ENCODE results near the gene SLC35B1. TPM values are rescaled to one million over a fixed set of nuclear protein-coding genes. Genes with fewer than 3 reads are reported as not detected.
A peak's percentile ranks its signal among the peaks of the same experiment; 100 is the strongest.

The SLC35B1 gene
- total RNA-seq, 1 donor from 2014 or later: 71.7 TPM

DNA sequence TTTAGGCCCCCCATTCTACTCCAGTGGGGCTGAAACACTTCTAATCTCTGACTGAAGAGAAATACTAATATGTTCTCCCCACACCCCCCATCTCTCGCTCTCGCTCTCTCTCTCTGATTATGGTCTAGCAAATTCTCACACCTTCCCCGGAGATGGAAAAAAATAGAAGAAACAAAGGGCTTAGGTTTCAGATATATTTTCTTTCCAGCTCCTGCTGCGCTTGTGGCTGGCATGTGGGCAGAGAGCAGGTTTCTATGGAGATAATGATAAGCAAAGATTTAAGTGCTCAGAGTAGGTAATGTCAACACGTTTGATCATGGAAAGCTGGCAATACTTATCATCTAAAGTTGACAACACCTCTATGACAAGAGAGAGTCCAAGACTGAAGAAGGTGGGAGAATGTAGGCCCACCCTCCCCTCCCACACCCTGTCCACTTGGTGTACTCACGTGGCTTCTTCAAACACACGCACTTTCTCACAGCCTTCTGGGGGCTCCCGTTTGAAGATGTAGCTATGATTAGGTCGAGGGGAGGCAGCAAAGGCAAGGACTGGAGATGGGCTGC lies 8.0 kb upstream of the SLC35B1 start:
- H3K27ac Mint-ChIP-seq: peak overlapping the region; percentile 48
- peaks cover 4% of the 10 kb centered on the region for H3K36me3 Mint-ChIP-seq
- no peak for DNase-seq (ENCODE audit: extremely low spot score, unreplicated experiment)
- H3K4me1 Mint-ChIP-seq (ENCODE audit: unreplicated experiment): no peaks in the 10 kb centered on the region
- TF ChIP-seq, protein P1, sequence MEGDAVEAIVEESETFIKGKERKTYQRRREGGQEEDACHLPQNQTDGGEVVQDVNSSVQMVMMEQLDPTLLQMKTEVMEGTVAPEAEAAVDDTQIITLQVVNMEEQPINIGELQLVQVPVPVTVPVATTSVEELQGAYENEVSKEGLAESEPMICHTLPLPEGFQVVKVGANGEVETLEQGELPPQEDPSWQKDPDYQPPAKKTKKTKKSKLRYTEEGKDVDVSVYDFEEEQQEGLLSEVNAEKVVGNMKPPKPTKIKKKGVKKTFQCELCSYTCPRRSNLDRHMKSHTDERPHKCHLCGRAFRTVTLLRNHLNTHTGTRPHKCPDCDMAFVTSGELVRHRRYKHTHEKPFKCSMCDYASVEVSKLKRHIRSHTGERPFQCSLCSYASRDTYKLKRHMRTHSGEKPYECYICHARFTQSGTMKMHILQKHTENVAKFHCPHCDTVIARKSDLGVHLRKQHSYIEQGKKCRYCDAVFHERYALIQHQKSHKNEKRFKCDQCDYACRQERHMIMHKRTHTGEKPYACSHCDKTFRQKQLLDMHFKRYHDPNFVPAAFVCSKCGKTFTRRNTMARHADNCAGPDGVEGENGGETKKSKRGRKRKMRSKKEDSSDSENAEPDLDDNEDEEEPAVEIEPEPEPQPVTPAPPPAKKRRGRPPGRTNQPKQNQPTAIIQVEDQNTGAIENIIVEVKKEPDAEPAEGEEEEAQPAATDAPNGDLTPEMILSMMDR (conservative IDR thresholded peaks at IDR 0.05): no peak
- H3K4me3 Mint-ChIP-seq: no peak overlapping the region
- no peaks in the 10 kb centered on the region for H3K9me3 Mint-ChIP-seq
- no peaks in the 10 kb centered on the region for H3K27me3 Mint-ChIP-seq

DNA sequence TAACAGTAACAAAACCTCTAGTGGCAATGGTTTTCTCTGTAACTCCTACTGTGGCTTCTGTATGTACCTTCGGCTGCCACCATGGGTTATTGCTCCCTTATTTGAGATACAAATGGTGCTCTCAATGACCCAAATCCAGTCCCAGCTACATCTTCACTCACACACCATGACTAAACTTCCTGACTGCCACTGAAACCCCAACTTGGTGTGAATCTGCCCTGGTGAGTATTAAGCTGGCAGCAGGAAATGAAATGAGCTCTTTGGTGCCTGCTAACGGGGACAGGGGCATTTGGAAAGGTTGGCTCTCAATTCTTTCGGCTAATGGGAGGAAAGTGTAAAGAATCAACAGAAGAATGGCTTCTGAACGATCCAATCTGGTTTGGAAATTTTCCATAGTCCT lies 7.5 kb upstream of the SLC35B1 start:
- H3K27me3 Mint-ChIP-seq: no peaks in the 10 kb centered on the region
- TF ChIP-seq, protein P1 (conservative IDR thresholded peaks at IDR 0.05): no peak
- H3K27ac Mint-ChIP-seq: peak overlapping the region; percentile 48
- no peak overlapping the region for H3K4me3 Mint-ChIP-seq
- peaks cover 4% of the 10 kb centered on the region for H3K36me3 Mint-ChIP-seq
- no peaks in the 10 kb centered on the region for H3K4me1 Mint-ChIP-seq (ENCODE audit: unreplicated experiment)
- no peaks in the 10 kb centered on the region for H3K9me3 Mint-ChIP-seq
- no peak for DNase-seq (ENCODE audit: extremely low spot score, unreplicated experiment)

DNA sequence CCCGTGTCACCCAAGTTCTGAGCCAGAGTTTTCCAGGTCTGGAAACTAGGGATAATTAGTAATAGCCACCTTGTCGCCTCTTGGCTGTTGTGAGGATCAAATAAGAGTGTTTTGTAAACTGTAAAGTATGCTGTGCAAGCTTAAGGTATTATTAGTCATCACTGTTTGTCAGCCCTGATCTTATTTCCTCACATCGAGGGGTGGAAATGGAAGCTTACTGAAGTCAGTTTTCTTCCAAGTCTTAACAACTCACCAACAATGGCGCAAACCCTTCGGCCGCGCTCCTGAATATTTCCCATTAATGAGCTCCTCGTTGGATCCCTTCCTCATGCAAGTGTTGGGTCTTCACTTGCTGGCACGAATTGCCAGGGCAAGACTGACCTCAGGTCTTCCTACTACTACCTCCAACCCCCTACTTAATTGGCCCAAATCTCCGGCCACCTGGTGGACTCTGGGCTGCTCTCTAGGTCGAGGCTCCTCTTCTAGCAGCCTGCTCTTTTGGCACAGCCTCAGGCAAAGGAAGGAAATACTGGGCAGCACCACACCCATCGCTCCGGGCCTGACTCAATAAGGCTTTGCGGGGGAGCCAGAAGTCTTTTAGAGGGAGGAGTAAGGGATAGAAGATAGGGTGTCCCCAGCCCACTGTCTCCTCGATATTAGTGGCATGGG lies 885 bp upstream of the SLC35B1 start:
- Mint-ChIP-seq H3K4me3 (peak overlapping the region; percentile 96), H3K4me1 (ENCODE audit: unreplicated experiment) (peaks cover 11% of the 10 kb centered on the region), H3K27ac (peak overlapping the region; percentile 99), H3K27me3 (no peaks in the 10 kb centered on the region), H3K36me3 (peaks cover 7% of the 10 kb centered on the region), H3K9me3 (no peaks in the 10 kb centered on the region)
- TF ChIP-seq, protein P1 (conservative IDR thresholded peaks at IDR 0.05): peak; percentile 11
- DNase-seq (ENCODE audit: extremely low spot score, unreplicated experiment): no peak

DNA sequence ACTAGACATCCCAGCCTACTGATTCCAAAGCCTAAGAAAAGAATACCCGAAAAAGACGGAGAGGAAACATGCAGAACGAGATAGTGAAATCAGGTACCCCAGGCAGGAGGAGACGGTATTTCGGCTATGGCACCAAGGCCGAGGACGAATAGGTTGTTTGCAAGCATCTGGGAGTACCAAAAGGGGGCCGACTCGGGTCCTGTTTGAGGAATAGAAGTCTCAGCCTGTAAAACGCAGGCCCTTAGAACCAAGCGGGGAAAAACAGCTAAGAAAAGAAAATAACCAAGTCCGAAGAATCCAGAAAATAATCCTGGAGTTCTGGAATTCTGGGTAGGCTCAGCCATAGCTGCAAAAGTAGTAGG lies 537 bp downstream of the SLC35B1 start:
- Mint-ChIP-seq H3K27ac (peak overlapping the region; percentile 99), H3K4me1 (ENCODE audit: unreplicated experiment) (peaks cover 11% of the 10 kb centered on the region), H3K36me3 (peaks cover 7% of the 10 kb centered on the region), H3K9me3 (no peaks in the 10 kb centered on the region), H3K27me3 (no peaks in the 10 kb centered on the region), H3K4me3 (peak overlapping the region; percentile 96)
- TF ChIP-seq, protein P1 (conservative IDR thresholded peaks at IDR 0.05): no peak
- DNase-seq (ENCODE audit: extremely low spot score, unreplicated experiment): no peak

DNA sequence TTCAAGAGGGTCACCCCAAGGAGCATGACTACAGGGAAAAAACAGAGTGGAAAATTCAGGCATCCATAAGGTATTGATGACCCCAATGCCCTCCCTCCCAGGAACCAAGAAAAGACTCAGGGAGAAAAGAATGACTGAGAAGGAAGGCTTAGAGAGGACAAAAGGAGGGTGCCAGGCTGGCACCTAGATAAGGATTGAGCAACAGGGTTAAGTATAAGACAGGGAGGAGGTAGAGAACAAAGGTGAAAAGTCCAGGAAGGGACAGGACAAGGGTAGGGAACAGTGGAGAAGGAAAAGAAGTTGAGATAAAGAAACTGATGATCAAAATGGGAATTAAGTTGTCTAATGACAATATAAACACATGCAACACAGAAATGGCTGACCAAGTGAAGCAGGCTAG lies 2.5 kb downstream of the SLC35B1 start:
- Mint-ChIP-seq H3K4me1 (ENCODE audit: unreplicated experiment) (peaks cover 11% of the 10 kb centered on the region), H3K9me3 (no peaks in the 10 kb centered on the region), H3K4me3 (peak overlapping the region; percentile 78), H3K27ac (peak overlapping the region; percentile 59), H3K36me3 (peaks cover 7% of the 10 kb centered on the region), H3K27me3 (no peaks in the 10 kb centered on the region)
- DNase-seq (ENCODE audit: extremely low spot score, unreplicated experiment): no peak
- TF ChIP-seq, protein P1 (conservative IDR thresholded peaks at IDR 0.05): no peak
